Measurements from ENCODE around the gene TNPO3. TPM values are rescaled to one million over a fixed set of nuclear protein-coding genes. Genes with fewer than 3 reads are reported as not detected.

The TNPO3 gene
- total RNA-seq, 2 experiments from 2014 or later, result 17.1 to 18.7 TPM

- intact Hi-C loops (cut with DNase I, micrococcal nuclease), result no loop called here
- Mint-ChIP-seq H3K36me3 (ENCODE audit: low read depth) (no peaks in the 10 kb centered on the region), H3K4me3 (no peak overlapping the region), H3K27me3 (peaks cover 11% of the 10 kb centered on the region), H3K9me3 (no peaks in the 10 kb centered on the region), H3K4me1 (ENCODE audit: low read depth) (no peaks in the 10 kb centered on the region), H3K27ac (no peak overlapping the region)
- Histone ChIP-seq H3K27ac (ENCODE audit: low read depth in 1 of 2, low read length in 2 of 2) (no peak overlapping the region), H3K4me1 (ENCODE audit: insufficient read depth, low read length) (no peaks in the 10 kb centered on the region), H3K27me3 (ENCODE audit: control insufficient read depth in 1 of 2, insufficient read depth in 2 of 2, low read length in 2 of 2) (peaks cover 0 to 6% of the 10 kb centered on the region in 2 experiments), H3K4me3 (ENCODE audit: low read length) (no peak overlapping the region), H3K9me3 (ENCODE audit: control insufficient read depth in 1 of 2, insufficient read depth in 1 of 2, low read length in 2 of 2) (peaks cover 0 to 4% of the 10 kb centered on the region in 2 experiments), H3K36me3 (ENCODE audit: insufficient read depth, low read length) (no peaks in the 10 kb centered on the region)
- CTCF ChIA-PET, result no interaction called here
- TF ChIP-seq, protein P1, sequence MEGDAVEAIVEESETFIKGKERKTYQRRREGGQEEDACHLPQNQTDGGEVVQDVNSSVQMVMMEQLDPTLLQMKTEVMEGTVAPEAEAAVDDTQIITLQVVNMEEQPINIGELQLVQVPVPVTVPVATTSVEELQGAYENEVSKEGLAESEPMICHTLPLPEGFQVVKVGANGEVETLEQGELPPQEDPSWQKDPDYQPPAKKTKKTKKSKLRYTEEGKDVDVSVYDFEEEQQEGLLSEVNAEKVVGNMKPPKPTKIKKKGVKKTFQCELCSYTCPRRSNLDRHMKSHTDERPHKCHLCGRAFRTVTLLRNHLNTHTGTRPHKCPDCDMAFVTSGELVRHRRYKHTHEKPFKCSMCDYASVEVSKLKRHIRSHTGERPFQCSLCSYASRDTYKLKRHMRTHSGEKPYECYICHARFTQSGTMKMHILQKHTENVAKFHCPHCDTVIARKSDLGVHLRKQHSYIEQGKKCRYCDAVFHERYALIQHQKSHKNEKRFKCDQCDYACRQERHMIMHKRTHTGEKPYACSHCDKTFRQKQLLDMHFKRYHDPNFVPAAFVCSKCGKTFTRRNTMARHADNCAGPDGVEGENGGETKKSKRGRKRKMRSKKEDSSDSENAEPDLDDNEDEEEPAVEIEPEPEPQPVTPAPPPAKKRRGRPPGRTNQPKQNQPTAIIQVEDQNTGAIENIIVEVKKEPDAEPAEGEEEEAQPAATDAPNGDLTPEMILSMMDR (IDR thresholded peaks at IDR 0.05), result no peak
- ATAC-seq (ENCODE audit: poor library complexity) (no peak), DNase-seq (no peak)
- POLR2A ChIA-PET, result no interaction called here
These were observed 131.5 kb downstream of the TNPO3 start for GRCh38 chr7:128923411-128923800.

DNA sequence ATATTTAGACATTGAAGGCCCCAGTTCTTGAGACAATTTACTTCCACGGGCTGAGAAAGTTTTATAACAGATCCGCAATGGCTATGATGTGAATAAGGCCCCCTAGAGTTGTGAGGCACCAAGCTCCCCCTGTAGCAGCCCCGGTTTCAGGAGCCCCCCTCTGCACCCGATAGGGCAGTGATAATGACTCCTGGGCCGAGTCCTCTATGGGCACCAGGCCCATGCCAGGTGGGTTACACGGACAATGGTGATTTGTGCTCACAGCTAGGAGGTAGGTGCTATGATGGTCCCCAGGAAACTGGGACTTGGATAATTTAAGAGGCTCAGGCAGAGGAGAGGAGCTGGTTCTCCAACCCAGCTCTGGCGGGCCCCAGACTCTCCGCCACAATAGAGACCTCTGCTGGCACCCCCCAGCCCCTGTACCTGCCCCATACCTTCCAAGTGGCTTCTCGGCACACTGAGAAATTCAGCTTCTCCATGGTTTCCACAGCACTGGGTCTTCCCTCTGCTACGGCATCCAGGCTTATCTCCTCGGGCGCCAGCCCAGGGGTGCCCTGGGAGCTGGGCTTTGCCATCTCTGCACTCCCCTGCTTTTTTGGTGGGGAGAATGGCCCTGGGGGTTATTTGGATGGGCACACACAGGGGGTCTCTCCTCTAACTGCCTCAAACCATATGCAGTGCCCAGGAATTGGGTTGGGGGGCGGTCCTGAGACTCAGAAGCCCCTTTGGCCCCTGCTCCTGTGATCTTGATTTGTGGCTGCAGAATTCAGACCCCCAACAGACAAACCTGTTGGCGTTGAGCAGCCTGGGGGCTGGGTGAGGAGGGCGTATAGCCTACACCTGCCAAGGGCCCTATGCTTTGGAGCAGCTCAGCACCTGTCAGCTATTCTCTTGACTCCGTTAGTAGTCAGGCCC is 132.2 kb downstream of the TNPO3 start:
- POLR2A ChIA-PET, result no interaction called here
- Histone ChIP-seq H3K9me3 (ENCODE audit: control insufficient read depth in 1 of 2, insufficient read depth in 1 of 2, low read length in 2 of 2) (no peaks in the 10 kb centered on the region), H3K4me3 (ENCODE audit: low read length) (no peak overlapping the region), H3K36me3 (ENCODE audit: insufficient read depth, low read length) (no peaks in the 10 kb centered on the region), H3K27me3 (ENCODE audit: control insufficient read depth in 1 of 2, insufficient read depth in 2 of 2, low read length in 2 of 2) (peaks cover 0 to 6% of the 10 kb centered on the region in 2 experiments), H3K4me1 (ENCODE audit: insufficient read depth, low read length) (no peaks in the 10 kb centered on the region), H3K27ac (ENCODE audit: low read depth in 1 of 2, low read length in 2 of 2) (no peak overlapping the region)
- peaks cover 17% of the 10 kb centered on the region for H3K27me3 Mint-ChIP-seq
- DNase-seq (no peak), ATAC-seq (ENCODE audit: poor library complexity) (no peak)
- CTCF ChIA-PET, result no interaction called here
- H3K4me1 Mint-ChIP-seq (ENCODE audit: low read depth), result no peaks in the 10 kb centered on the region
- H3K9me3 Mint-ChIP-seq, result no peaks in the 10 kb centered on the region
- intact Hi-C loops (cut with DNase I, micrococcal nuclease), result no loop called here
- no peaks in the 10 kb centered on the region for H3K36me3 Mint-ChIP-seq (ENCODE audit: low read depth)
- H3K27ac Mint-ChIP-seq, result no peak overlapping the region
- TF ChIP-seq, protein P1 (IDR thresholded peaks at IDR 0.05), result no peak
- H3K4me3 Mint-ChIP-seq, result no peak overlapping the region

- Mint-ChIP-seq H3K27me3 (peaks cover 22% of the 10 kb centered on the region), H3K9me3 (no peaks in the 10 kb centered on the region), H3K4me1 (ENCODE audit: low read depth) (no peaks in the 10 kb centered on the region), H3K27ac (no peak overlapping the region), H3K36me3 (ENCODE audit: low read depth) (no peaks in the 10 kb centered on the region), H3K4me3 (no peak overlapping the region)
- Histone ChIP-seq H3K27ac (ENCODE audit: low read depth in 1 of 2, low read length in 2 of 2) (no peak overlapping the region), H3K27me3 (ENCODE audit: control insufficient read depth in 1 of 2, insufficient read depth in 2 of 2, low read length in 2 of 2) (peaks cover 3% of the 10 kb centered on the region in 2 experiments), H3K4me3 (ENCODE audit: low read length) (no peak overlapping the region), H3K4me1 (ENCODE audit: insufficient read depth, low read length) (no peaks in the 10 kb centered on the region), H3K36me3 (ENCODE audit: insufficient read depth, low read length) (no peaks in the 10 kb centered on the region), H3K9me3 (ENCODE audit: control insufficient read depth in 1 of 2, insufficient read depth in 1 of 2, low read length in 2 of 2) (peaks cover 0 to 3% of the 10 kb centered on the region in 2 experiments)
- intact Hi-C loops (cut with DNase I, micrococcal nuclease), result no loop called here
- ChIA-PET POLR2A (no interaction called here), CTCF (no interaction called here)
- ATAC-seq (ENCODE audit: poor library complexity) (no peak), DNase-seq (no peak)
- TF ChIP-seq, protein P1 (IDR thresholded peaks at IDR 0.05), result no peak
These were observed 133.0 kb downstream of the TNPO3 start for GRCh38 chr7:128921866-128922440.

All from CD4-positive, alpha-beta T cell (primary cell).